HS-5 (cell line): Measurements from ENCODE around the gene HIP1R.
"Not testable (repeated sequence)": the region's sequence is repeated elsewhere in the genome, so short reads cannot be mapped to it uniquely, and the experiment has no call there.

ENCODE experiments used
- DNase-seq: peaks from one replicate; pipeline ENCODE4 v3.0.0-alpha.2; 2012; ENCODE audit warnings: low read depth

HIP1R gene

GRCh38 chr12:122895320-122895703 lies 60.1 kb downstream of the HIP1R start:
- DNase-seq: no peak

- no peak for DNase-seq
Observed at GRCh38 chr12:122895704-122896636, 60.7 kb downstream of the HIP1R start, which contains the start of gene VPS37B. TSS of gene VPS37B (minus strand) at chr12:122896124. CDS start at chr12:122896062, 62 bp downstream.

- DNase-seq: no peak
Observed at GRCh38 chr12:122896662-122897061, 61.4 kb downstream of the HIP1R start.

- no peak for DNase-seq
Observed at GRCh38 chr12:122899887-122900286, 64.6 kb downstream of the HIP1R start.

- DNase-seq: no peak
Observed at GRCh38 chr12:122902854-122903692, 67.8 kb downstream of the HIP1R start.

- no peak for DNase-seq
Observed at GRCh38 chr12:122903693-122904034, 68.4 kb downstream of the HIP1R start.

GRCh38 chr12:122905258-122905657 lies 70.0 kb downstream of the HIP1R start:
- DNase-seq: not testable (repeated sequence)

GRCh38 chr12:122908915-122909314 lies 73.7 kb downstream of the HIP1R start:
- DNase-seq: no peak

GRCh38 chr12:122909442-122910288 lies 74.4 kb downstream of the HIP1R start:
- no peak for DNase-seq
